NCI-H2227 treated with DMSO at 0.1 percent for 48 hours (cell line): ENCODE results near the gene FGF5.

ENCODE experiments used
- DNase-seq: peaks from one replicate; lab custom pipeline; 2025; lab: John Stamatoyannopoulos, UW

Gene FGF5

DNA sequence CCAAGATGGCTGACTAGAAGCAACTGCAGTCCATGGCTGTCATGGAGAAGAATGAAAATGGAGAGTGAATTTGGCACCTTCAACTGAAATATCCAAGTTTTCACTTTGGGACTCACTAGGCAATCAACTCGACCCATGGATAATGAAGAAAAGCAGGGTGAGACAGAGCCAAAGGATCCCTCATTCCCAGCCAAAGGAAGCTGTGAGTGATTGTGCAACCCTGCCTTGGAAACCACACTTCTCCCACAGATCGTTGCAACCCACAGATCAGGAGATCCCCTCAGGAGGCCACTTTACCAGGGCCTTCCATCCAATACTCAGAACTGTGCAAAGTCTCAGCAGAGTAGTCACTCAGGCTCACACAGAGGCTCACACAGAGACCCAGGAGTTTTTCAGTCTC is 73.6 kb downstream of the FGF5 start:
- DNase-seq: no peak
